OCI-LY1 (cell line): Measurements from ENCODE around the gene DSE.

Experiments
- H2AFZ ChIP-seq: fragments of 200-600 bp; sonication (generic), shearing (Covaris generic); 2 replicates; pipeline ENCODE4 v1.6.0; 2014; ENCODE audit warnings: antibody characterized with exemption, mild to moderate bottlenecking, low read length
- H3F3A ChIP-seq: fragments of 200-600 bp; sonication (generic), shearing (Covaris generic); 2 replicates; pipeline ENCODE4 v1.6.0; 2014; ENCODE audit warnings: mild to moderate bottlenecking, antibody characterized with exemption, low read length, moderate library complexity; ENCODE audit not compliant: insufficient read depth
- H3K27ac ChIP-seq: fragments of 200-600 bp; sonication (generic); 2 replicates; pipeline ENCODE4 v1.5.1; 2014; ENCODE audit warnings: low read length, mixed run types, mild to moderate bottlenecking, low read depth; ENCODE audit not compliant: poor library complexity, severe bottlenecking
- H3K27me3 ChIP-seq: fragments of 200-600 bp; sonication (generic); 2 replicates; pipeline ENCODE4 v1.6.0; 2014; ENCODE audit warnings: antibody characterized with exemption, mild to moderate bottlenecking, low read length, moderate library complexity; ENCODE audit not compliant: insufficient read depth
- H3K36me3 ChIP-seq: fragments of 200-600 bp; sonication (generic); 2 replicates; pipeline ENCODE4 v1.6.1; 2014; ENCODE audit warnings: mild to moderate bottlenecking, antibody characterized with exemption, low read length, moderate library complexity, mixed read lengths; ENCODE audit not compliant: insufficient read depth
- H3K4me1 ChIP-seq: fragments of 200-600 bp; sonication (generic); 2 replicates; pipeline ENCODE4 v1.5.1; 2014; ENCODE audit warnings: mild to moderate bottlenecking, low read length, moderate library complexity; ENCODE audit not compliant: insufficient read depth, severe bottlenecking
- H3K4me2 ChIP-seq: fragments of 200-600 bp; sonication (generic), shearing (Covaris generic); 2 replicates; pipeline ENCODE4 v1.6.1; 2014; ENCODE audit warnings: low read length
- H3K4me3 ChIP-seq: fragments of 200-600 bp; sonication (generic); 2 replicates; pipeline ENCODE4 v1.5.1; 2014; ENCODE audit warnings: low read length, low read depth, mild to moderate bottlenecking, mixed read lengths; ENCODE audit not compliant: poor library complexity, severe bottlenecking
- H3K79me2 ChIP-seq: fragments of 200-600 bp; shearing (Covaris generic); 2 replicates; pipeline ENCODE4 v1.6.1; 2016; ENCODE audit warnings: mixed run types, low read length, mixed read lengths; ENCODE audit not compliant: insufficient read depth
- H3K9ac ChIP-seq: fragments of 200-600 bp; sonication (generic), shearing (Covaris generic); 2 replicates; pipeline ENCODE4 v1.6.1; 2014; ENCODE audit warnings: mild to moderate bottlenecking, low read length, mixed read lengths
- H3K9me2 ChIP-seq: fragments of 200-600 bp; sonication (generic), shearing (Covaris generic); 2 replicates; pipeline ENCODE4 v1.6.1; 2014; ENCODE audit warnings: low read depth, mild to moderate bottlenecking, low read length, mixed read lengths
- H3K9me3 ChIP-seq: fragments of 200-600 bp; shearing (Covaris generic); 2 replicates; pipeline ENCODE4 v1.6.1; 2014; ENCODE audit warnings: low read length, mixed read lengths
- H4K20me1 ChIP-seq: fragments of 200-600 bp; sonication (generic), shearing (Covaris generic); 2 replicates; pipeline ENCODE4 v1.6.0; 2016; ENCODE audit warnings: mild to moderate bottlenecking, low read length; ENCODE audit not compliant: insufficient read depth
- EZH2 ChIP-seq: fragments of 200-600 bp; sonication (generic), shearing (Covaris generic); IDR thresholded peaks from 2 replicates; pipeline ENCODE4 v1.8.0; 2017; ENCODE audit warnings: borderline replicate concordance, mixed run types, mild to moderate bottlenecking, antibody characterized with exemption, low read length, moderate library complexity, mixed read lengths
- TF ChIP-seq, protein P1 (sequence below): fragments of 200-600 bp; sonication (generic), shearing (Covaris generic); IDR thresholded peaks from 2 replicates; pipeline ENCODE4 v1.5.1; 2017; ENCODE audit warnings: mild to moderate bottlenecking, antibody characterized with exemption, low read length, moderate library complexity, mixed read lengths

Gene DSE

DNA sequence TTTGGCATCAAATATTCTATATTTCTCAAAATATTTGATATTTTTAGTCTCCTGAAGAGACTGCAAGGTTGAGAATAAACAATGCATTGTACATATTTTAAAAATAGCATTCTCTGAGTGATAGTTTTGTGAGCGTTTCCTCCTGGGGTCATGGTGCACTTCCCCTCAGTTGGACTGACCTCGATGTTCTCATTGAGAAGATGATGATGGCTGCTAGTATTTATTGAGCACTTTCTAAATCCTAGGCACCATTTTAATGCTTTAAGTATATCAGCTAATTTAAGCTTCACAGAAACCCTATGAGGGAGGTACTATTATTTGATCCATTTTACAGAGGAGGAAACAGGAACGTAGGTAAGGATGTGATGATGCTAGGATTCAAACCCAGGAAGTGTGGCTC lies 18.2 kb downstream of the DSE start:
- Histone ChIP-seq H3K36me3 (no peaks in the 10 kb centered on the region), H3K4me2 (no peak overlapping the region), H2AFZ (no peak overlapping the region), H3K9ac (no peak overlapping the region), H3K27ac (no peak overlapping the region), H3F3A (no peaks in the 10 kb centered on the region), H3K4me3 (no peak overlapping the region), H4K20me1 (no peaks in the 10 kb centered on the region), H3K79me2 (no peaks in the 10 kb centered on the region), H3K27me3 (no peaks in the 10 kb centered on the region), H3K9me3 (no peaks in the 10 kb centered on the region), H3K9me2 (no peaks in the 10 kb centered on the region), H3K4me1 (no peaks in the 10 kb centered on the region)
- TF ChIP-seq EZH2, result no peak
- TF ChIP-seq, protein P1, sequence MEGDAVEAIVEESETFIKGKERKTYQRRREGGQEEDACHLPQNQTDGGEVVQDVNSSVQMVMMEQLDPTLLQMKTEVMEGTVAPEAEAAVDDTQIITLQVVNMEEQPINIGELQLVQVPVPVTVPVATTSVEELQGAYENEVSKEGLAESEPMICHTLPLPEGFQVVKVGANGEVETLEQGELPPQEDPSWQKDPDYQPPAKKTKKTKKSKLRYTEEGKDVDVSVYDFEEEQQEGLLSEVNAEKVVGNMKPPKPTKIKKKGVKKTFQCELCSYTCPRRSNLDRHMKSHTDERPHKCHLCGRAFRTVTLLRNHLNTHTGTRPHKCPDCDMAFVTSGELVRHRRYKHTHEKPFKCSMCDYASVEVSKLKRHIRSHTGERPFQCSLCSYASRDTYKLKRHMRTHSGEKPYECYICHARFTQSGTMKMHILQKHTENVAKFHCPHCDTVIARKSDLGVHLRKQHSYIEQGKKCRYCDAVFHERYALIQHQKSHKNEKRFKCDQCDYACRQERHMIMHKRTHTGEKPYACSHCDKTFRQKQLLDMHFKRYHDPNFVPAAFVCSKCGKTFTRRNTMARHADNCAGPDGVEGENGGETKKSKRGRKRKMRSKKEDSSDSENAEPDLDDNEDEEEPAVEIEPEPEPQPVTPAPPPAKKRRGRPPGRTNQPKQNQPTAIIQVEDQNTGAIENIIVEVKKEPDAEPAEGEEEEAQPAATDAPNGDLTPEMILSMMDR, result no peak

DNA sequence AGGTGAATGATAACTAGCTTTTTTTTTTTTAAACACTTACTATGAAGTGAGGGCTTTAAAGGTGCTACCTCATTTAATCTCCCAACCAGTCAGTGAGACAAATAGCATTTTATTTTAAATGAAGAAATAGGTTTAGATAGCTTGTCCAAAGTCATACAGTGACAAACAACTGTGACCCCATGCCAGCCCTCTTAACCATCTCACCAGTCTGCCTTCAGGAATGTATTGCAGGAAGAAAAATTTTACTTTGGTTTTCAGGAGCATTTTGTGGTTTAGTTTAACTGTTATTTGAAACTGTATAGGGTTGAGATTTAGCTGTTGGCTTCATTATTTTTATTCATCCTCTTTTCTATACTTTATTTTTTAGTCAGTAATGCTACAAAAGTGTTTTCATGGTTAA lies 18.6 kb downstream of the DSE start:
- no peaks in the 10 kb centered on the region for H3K9me3 ChIP-seq
- no peaks in the 10 kb centered on the region for H3K79me2 ChIP-seq
- H3K27ac ChIP-seq, result no peak overlapping the region
- no peaks in the 10 kb centered on the region for H3K9me2 ChIP-seq
- no peak for TF ChIP-seq EZH2
- H3K9ac ChIP-seq, result no peak overlapping the region
- no peaks in the 10 kb centered on the region for H3K36me3 ChIP-seq
- no peaks in the 10 kb centered on the region for H4K20me1 ChIP-seq
- no peaks in the 10 kb centered on the region for H3K27me3 ChIP-seq
- no peak overlapping the region for H2AFZ ChIP-seq
- H3K4me3 ChIP-seq, result no peak overlapping the region
- H3F3A ChIP-seq, result no peaks in the 10 kb centered on the region
- no peak overlapping the region for H3K4me2 ChIP-seq
- no peaks in the 10 kb centered on the region for H3K4me1 ChIP-seq

DNA sequence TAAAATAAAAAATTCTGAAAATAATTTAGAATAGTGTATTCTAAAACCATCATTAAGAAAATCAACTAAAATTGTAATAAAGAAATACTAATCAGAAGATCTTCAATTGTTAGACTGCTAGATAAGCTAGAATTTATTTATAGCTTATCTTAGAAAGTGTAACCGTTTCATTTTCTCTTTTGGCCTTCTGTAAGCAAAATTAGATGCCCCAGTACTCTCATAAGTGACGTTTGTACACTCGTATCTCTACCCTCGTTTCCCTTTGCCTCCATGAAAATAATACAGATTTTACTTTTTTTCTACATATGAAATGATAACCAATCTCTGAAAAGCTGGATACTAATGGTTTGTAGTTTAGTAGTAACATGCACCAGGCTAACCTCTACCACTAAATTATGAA lies 19.8 kb downstream of the DSE start:
- no peaks in the 10 kb centered on the region for H3K9me3 ChIP-seq
- no peak overlapping the region for H2AFZ ChIP-seq
- no peak overlapping the region for H3K9ac ChIP-seq
- no peak for TF ChIP-seq EZH2
- TF ChIP-seq, protein P1, result no peak
- no peaks in the 10 kb centered on the region for H3K36me3 ChIP-seq
- no peaks in the 10 kb centered on the region for H3K79me2 ChIP-seq
- H3F3A ChIP-seq, result no peaks in the 10 kb centered on the region
- H3K27me3 ChIP-seq, result no peaks in the 10 kb centered on the region
- no peaks in the 10 kb centered on the region for H3K9me2 ChIP-seq
- H3K27ac ChIP-seq, result no peak overlapping the region
- H3K4me2 ChIP-seq, result no peak overlapping the region
- H4K20me1 ChIP-seq, result no peaks in the 10 kb centered on the region
- H3K4me1 ChIP-seq, result no peaks in the 10 kb centered on the region
- no peak overlapping the region for H3K4me3 ChIP-seq

DNA sequence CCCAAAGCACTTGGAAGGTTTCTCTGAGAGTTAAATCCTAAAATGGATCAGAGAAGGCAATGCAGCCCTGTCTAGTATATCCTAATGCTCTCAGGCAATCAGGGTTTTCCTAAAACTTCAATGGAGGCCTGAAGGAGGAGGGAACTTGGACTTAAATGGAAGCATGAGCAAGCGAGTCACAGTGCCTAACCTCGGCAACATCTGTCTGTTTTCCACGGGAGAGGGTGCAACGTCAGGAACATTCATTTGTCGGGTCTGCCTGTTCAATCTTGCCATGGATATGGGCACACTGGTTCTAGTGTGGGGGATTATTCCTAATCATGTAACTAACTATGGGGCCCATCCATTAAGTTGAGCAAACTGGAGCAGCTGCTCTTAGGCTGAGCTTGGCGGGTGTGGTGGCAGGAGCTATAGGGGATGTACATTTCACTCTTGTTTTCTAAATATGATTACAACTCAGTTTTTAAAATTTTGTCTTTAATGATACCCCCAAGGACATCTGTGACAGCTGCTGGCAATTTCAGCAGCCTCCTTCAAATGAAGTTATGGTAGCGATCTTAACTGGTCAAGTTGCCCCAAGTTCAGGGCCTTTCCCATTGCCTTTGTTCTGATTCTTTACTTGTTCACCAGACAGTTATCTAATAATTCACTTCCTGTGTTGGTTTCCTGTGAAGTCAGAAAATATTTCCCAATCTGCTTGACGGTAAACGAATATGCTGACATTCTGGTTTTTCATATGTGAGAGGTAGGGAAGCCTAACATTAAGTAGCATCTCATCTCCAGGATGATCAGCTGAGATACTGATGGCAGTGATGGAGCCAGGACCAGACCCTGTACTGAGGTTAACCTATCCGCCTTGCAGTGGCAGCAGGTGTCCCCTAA lies 21.6 kb downstream of the DSE start:
- Histone ChIP-seq H4K20me1 (no peaks in the 10 kb centered on the region), H3K9me3 (no peaks in the 10 kb centered on the region), H3K4me1 (no peaks in the 10 kb centered on the region), H3F3A (no peaks in the 10 kb centered on the region), H3K4me2 (no peak overlapping the region), H3K27ac (no peak overlapping the region), H3K36me3 (no peaks in the 10 kb centered on the region), H3K9me2 (no peaks in the 10 kb centered on the region), H3K27me3 (no peaks in the 10 kb centered on the region), H3K79me2 (no peaks in the 10 kb centered on the region), H2AFZ (no peak overlapping the region), H3K9ac (no peak overlapping the region), H3K4me3 (no peak overlapping the region)
- no peak for TF ChIP-seq EZH2
- TF ChIP-seq, protein P1, result no peak
